Stimulated activated CD8-positive, alpha-beta memory T cell treated with anti-CD3 and anti-CD28 coated beads, Interleukin-4, amount 100 ng/mL, for 48 hours (primary cell): ENCODE measurements around the gene GYPC.
"Not testable (repeated sequence)": the region's sequence is repeated elsewhere in the genome, so short reads cannot be mapped to it uniquely, and the experiment has no call there.

ENCODE experiments used
- DNase-seq: peaks from one replicate; pipeline ENCODE4 v3.0.0-alpha.2; 2020

The GYPC gene

GRCh38 chr2:126672980-126673605, 17.1 kb downstream of the GYPC start:
- no peak for DNase-seq

- no peak for DNase-seq
Observed at GRCh38 chr2:126674075-126674744, 18.3 kb downstream of the GYPC start.

- DNase-seq: no peak
Observed at GRCh38 chr2:126675637-126676036, 19.7 kb downstream of the GYPC start.

- DNase-seq: no peak
Observed at GRCh38 chr2:126676221-126677175, 20.5 kb downstream of the GYPC start.

GRCh38 chr2:126677176-126677538, 21.2 kb downstream of the GYPC start:
- no peak for DNase-seq

GRCh38 chr2:126678269-126679065, 22.5 kb downstream of the GYPC start:
- DNase-seq: no peak

- DNase-seq: no peak
Observed at GRCh38 chr2:126679094-126679713, 23.2 kb downstream of the GYPC start.

- DNase-seq: no peak
Observed at GRCh38 chr2:126681505-126681904, 25.5 kb downstream of the GYPC start.

- DNase-seq: no peak
Observed at GRCh38 chr2:126685629-126686028, 29.7 kb downstream of the GYPC start.

GRCh38 chr2:126686286-126686685, 30.3 kb downstream of the GYPC start:
- no peak for DNase-seq

GRCh38 chr2:126686841-126687485, 31.0 kb downstream of the GYPC start:
- DNase-seq: no peak

- no peak for DNase-seq
Observed at GRCh38 chr2:126687503-126687902, 31.5 kb downstream of the GYPC start.

- DNase-seq: not testable (repeated sequence)
Observed at GRCh38 chr2:126688594-126688993, 32.6 kb downstream of the GYPC start.

- not testable (repeated sequence) for DNase-seq
Observed at GRCh38 chr2:126692241-126692640, 36.3 kb downstream of the GYPC start.

- DNase-seq: not testable (repeated sequence)
Observed at GRCh38 chr2:126692934-126693592, 37.1 kb downstream of the GYPC start.

- DNase-seq: no peak
Observed at GRCh38 chr2:126696644-126697520, 40.9 kb downstream of the GYPC start.

- no peak for DNase-seq
Observed at GRCh38 chr2:126698376-126698775, 42.4 kb downstream of the GYPC start.

GRCh38 chr2:126699018-126699417, 43.1 kb downstream of the GYPC start:
- DNase-seq: no peak

GRCh38 chr2:126699716-126700581, 44.0 kb downstream of the GYPC start:
- no peak for DNase-seq
